CD4-positive, alpha-beta T cell treated with Interleukin-17A for 1 hour (primary cell): ENCODE data around the gene CACNB4.
"Not testable (repeated sequence)": the region's sequence is repeated elsewhere in the genome, so short reads cannot be mapped to it uniquely, and the experiment has no call there.

ENCODE experiments used
- DNase-seq: peaks from one replicate; pipeline ENCODE4 v3.0.0-alpha.2; 2020

The CACNB4 gene

DNA sequence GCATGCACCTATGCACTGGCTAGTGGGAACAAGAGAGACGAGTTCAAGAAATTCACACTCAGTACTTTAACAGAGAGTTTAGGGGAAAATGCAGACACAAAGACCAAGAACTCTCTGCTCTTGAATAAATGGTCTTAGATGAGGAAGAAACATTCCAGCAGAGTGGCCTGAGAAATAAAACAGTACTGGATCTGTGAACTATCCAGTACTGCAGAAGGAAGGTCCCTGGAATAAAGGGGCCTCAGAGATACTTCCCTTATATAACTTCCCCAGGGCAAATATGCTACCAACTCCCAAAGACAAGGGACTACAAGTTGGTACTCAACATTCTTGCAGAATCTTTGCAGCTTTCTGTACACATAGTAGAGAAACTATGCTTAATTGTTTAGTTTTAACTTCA is 199.7 kb downstream of the CACNB4 start:
- DNase-seq = no peak

DNA sequence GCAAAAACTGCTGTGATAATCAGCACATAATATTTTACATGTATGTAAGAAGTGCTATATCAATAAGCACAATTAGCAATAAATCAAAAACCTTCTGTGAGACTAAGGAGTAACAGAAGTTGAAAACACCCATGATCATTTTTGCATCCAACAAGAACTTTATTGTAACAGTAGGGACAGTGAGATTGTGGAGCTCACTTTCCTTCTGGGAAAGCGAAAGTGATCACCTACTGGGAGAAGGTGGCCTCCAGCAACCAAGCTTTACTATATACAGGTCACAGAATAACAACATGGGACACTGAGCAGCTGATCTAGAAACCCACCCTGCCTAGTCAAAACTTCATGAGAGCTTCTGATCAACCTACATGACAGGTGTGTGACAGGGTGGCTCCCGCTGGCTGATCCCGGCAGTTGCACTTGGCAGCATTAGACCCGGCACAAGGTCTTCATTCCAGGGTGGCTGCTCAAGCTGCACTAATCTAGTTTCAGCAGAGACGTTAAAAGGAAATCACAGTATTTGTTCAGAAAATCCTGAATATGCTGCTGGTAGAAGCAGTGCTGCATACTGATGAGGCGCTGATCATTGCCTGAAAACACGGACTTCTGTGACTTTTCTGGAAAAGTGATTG is 207.2 kb downstream of the CACNB4 start:
- no peak for DNase-seq

DNA sequence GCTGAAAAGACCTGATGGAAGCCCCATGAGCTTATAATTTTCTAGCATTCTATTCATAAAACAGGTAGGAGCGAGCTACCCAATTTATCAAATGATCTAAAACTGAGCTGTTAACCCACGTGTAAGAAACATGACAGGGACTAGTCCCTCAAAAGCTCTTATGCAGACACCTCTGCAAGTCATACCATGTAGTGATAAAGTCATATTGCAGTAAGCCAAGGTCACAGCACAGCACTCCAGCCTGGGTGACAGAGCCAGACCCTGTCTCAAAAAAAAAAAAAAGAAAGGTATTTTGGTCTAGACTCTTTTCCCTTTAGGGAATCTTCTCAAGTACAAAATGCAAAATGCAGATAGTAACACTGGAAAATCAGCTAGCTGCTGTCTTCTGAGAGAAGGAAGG is 211.7 kb downstream of the CACNB4 start:
- DNase-seq = no peak

DNA sequence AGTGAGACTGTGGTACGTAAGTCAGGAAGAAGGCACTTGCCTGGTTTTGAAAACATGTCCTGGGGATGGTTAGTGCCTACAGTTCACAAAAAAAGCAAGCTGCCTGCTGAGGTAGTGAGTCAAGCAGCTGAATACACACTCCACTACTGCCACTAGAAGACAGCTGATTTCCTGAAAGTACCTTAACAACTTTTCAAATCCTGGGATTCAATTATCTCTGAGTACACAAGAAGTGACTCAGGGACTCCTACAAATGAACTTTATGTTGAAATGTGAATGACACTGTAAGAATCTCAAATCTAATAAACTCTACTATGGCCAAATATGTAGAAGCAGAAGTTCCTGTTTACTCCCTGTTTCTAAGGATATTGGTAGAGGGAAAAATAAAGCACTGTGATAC is 212.6 kb downstream of the CACNB4 start:
- no peak for DNase-seq

DNA sequence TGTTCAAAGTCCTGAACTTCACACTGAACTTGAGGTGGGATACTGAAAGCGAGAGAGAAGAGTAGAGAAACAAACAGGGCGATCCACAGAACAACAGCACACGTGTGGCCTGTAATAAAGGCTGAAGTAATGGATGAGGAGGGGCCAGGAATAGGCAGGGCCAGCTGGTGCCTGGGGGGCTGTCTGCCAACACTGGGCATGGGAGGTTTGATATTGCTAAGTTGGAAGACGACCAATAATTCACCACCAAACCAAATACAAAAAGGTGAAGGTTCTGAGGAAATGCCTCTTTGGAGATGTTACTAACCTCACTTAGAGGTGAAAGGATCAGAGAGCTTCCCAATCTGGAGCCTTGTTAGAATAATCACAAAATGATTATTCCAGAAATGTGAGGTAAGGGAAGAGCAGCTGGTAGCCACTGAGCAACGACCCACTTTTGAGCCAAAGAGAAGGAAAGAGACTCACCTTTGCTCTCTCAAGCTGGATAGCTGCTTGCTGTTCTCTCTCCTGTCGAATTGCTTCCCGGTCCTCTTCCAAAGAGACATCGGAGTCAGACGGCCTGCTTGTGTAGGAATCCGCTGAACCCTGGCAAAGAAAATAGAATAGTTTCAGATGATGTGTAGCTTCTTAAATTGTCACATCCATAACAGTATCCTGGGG is 215.9 kb downstream of the CACNB4 start:
- no peak for DNase-seq

DNA sequence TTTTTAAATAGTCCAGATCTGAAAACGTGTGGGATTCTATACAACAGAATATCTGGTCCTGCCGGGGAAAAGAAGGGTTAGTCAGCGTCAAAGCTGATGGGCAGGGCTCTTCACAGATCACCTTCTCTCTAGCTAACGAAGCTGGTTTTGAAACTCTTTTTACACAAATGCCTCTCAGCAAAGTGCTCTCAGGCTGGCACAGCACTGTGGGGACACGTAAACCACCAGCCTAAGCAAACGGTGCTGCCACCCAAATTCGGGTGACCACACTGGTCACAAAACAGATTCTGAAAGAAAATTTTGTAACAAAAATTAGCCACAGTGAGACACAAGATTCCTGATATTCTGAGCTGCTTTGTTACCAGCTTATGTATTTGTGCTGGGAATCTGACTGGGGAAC is 217.5 kb downstream of the CACNB4 start:
- DNase-seq = no peak

DNA sequence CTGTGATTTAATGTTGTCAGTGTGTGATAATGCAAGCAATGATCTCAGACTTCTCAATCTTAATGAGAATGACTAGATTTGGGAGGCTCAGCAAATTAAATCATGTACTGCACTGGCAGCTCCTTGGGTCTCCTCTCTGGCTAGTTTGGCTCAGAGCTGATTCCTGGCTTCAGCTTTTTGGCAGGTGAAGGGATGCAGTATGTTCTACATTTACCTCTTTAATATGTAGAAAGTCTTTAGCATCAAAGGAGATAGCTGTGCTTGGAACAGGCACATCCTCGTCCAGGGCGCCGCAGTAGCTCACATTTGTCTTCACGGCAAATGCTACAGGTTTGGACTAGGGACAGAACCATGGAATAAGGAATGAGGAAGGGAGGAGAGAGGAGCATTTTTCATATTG is 218.3 kb downstream of the CACNB4 start:
- DNase-seq = no peak

DNA sequence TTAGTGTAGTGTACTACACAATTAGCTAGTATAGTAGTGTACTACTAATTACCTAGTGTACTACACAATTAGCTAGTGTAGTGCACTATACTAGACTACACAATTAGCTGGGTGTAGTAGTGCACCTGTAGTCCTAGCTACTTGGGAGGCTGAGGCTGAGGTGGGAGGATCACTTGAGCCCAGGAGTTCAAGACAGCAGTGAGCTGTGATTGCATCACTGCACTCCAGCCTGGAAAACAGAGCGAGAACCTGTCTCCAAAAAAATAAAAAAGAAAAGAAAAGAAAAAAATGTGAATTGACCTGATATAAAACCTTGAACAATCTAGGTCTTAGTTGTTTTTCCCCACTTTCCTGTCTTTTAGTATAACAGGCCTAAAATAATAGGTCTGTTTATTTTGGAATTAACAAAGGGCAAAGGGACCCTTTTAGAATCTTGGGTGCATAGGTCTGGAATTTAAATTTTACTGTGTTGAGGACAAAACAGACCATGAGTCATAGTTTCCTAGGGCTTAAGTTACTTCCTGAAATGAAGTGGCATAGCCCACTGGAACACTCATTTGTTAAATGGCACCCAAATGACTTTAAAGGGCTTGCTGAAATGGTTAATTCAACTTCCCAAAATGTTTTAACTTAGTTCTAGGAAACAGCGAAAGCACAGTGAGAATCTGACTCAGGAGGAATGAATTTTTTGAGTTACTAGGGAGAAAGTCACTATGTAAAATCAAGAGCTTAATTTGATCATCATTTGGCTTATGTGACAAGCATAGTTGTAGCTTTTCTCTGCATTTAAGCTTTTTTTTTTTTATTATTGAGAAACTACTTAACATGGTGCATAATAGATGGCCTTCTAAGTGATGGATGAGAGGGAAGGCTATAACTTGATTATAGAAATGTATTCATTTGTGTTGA is 219.9 kb downstream of the CACNB4 start:
- no peak for DNase-seq

DNA sequence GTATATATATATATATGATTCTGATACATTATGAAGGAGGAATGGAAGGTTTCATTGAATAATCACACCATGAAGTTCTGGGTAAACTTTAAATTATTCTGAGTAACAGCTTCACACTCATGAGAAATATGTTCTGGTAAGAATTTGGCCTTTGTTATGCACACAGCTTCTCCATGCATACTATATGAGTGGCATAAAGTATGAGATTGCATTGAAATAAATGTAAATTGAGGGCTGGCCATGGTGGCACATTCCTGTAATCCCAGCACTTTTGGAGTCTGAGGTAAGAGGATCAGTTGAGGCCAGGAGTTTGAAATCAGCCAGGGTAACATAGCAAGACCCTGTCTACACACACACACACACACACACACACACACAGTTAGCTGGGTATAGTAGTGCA is 220.6 kb downstream of the CACNB4 start:
- no peak for DNase-seq

DNA sequence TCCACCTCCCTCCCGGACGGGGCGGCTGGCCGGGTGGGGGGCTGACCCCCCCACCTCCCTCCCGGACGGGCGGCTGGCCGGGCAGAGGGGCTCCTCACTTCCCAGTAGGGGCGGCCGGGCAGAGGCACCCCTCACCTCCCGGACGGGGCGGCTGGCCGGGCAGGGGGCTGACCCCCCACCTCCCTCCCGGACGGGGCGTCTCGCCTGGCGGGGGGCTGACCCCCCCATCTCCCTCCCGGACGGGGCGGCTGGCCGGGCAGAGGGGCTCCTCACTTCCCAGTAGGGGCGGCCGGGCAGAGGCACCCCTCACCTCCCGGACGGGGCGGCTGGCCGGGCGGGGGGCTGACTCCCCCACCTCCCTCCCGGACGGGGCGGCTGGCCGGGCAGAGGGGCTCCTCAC is 223.2 kb downstream of the CACNB4 start:
- DNase-seq = not testable (repeated sequence)

DNA sequence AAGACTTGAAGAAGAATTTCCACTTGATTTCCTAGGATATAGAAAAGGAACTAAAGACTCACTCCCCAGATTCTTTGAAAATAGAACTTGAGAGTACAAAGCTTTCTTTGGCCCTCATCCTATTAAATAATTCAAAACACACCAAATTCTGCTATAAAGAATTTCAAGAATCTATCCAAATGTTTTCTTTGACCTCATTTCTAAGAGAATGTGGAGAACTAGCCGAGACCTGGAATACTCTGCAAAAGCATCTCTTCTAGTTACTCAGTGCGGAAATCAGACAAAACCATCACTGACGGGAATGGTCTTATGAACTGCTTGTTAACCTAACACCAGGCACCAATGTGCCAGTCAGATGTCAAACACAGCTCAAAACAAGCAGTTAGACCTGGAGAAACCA is 226.4 kb downstream of the CACNB4 start:
- no peak for DNase-seq

DNA sequence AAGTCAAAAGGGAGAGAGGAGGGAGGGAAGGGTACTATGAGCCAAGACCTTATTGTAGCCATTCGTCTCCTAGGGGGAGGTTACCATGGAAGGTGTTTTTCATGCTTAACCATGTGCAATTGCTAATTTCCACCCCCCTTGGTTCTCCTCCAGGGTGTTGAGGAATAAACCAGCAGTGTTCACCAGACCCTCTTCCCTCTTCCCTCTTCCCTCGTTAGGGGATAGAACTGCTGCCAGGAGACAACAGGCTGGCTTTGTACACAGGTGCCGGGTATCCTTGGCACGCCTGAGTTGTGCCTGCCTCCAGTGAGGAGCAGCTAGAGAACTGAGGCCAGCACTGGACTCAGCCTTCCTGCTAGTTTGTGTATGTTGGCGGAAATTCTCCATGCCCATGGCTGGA is 229.6 kb downstream of the CACNB4 start:
- DNase-seq = no peak

DNA sequence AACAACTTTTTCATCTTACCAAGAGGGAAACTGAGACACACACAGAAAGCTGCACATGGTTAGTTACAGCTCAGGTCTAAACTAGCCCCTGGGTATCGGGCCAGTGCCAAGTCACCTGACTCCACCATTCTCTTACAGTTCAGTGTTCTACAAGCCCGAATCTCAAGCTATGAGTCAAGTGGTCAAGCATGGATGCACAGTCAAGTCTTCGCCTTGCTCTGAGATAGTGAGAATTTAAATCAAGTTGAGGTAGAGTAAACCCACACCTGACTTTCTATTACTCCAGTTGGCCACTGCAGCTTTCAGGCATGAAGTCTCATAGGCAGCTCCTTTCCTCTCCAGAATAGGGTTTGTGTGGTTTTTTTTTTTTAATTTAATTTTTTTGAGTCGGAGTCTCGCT is 236.1 kb downstream of the CACNB4 start:
- DNase-seq = no peak

DNA sequence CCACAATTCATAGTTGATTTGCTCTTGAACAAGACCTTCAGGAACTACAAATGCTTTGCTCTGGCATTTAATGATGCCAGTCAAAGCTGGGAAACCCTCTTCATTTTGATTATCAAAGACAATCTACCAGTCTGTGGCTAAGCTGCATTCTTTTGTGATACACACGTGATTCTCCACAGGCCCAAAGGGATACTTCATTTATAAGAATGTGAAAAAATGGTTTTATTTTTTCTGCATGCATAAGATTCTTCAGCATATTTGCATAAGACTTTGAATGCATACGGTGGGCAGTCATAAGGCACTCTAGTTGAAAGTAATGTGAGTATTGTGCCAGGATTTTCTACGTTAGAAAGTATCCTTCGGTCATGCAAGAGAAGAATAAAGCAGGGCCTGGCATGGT is 237.7 kb downstream of the CACNB4 start:
- no peak for DNase-seq

DNA sequence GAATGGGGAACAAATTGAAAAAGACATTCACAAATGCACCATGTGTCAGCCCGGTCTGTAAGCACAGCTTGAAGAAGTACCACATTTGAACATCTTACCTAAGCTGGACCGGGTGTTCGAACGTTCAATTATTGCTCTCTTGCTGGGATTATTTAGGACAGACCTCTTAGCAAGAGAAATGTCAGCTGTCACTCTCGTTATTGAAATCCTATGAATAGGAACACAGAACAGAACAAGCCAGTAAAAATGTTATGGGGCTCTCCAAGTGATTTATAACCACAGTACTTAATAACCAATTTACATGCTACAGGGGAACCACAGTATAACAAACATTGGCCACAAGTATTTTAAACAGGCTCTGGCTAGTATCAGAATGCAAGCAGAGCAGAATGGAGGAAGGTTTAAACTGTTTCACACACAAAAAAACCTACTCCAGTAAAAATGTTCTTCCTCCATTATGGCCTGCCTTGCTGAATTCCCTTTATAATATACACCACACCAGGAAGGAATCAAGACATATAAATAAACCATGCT is 238.2 kb downstream of the CACNB4 start:
- DNase-seq = no peak

DNA sequence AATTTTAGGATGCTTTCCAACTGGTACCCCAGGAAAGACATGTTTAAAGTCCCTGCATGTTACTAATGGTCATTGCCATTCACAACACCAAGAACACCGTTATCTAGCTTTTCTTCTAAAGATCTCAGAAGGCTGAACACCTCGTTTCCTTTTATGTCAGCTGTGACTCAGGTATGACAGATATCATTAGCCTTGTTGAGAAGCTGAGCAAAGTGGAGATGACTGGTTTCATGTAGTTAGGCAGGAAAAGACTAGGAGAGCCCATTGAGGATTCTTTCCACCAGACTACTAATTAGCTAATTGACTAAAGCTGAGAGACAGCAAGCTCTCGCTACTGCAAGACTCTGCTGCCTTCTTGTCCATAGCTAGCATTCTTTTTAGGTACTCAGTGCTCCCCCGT is 238.6 kb downstream of the CACNB4 start:
- DNase-seq = no peak

DNA sequence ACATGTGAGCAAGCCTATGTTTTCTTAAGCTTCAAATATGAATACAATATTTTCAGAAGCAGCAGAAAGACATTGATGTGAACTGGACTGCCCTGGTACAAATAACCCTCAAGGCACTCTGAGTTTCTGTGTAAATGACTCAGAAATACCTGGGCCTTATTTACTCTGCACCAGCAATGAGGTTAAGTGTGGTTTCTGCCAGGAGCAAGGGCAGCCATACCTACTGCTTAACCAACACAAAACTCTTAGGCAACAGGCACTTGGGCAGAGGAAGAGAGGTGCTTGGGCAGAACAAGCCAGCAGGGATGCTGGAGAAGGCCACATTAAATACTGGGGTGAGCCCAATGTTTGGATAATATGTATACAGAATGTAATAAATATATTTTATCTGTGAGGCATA is 241.2 kb downstream of the CACNB4 start:
- no peak for DNase-seq

DNA sequence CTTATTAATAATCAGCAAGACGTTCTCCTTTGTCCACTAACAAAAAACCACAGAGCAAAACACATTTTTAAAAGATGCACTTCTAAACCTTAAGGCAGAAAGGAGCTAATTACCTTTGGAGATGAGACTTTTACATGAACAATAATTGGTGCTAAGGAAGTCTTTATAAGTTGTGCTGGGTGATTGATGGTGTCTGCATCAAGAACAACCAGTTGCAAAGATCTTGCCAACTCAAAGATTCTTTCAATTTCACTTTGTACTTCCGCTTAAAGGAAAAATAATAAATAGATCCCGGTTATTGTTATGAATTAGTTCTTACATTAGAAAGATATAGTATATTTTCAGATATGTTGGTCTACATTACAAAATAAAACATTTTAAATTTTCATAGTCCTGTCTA is 243.7 kb downstream of the CACNB4 start:
- no peak for DNase-seq

DNA sequence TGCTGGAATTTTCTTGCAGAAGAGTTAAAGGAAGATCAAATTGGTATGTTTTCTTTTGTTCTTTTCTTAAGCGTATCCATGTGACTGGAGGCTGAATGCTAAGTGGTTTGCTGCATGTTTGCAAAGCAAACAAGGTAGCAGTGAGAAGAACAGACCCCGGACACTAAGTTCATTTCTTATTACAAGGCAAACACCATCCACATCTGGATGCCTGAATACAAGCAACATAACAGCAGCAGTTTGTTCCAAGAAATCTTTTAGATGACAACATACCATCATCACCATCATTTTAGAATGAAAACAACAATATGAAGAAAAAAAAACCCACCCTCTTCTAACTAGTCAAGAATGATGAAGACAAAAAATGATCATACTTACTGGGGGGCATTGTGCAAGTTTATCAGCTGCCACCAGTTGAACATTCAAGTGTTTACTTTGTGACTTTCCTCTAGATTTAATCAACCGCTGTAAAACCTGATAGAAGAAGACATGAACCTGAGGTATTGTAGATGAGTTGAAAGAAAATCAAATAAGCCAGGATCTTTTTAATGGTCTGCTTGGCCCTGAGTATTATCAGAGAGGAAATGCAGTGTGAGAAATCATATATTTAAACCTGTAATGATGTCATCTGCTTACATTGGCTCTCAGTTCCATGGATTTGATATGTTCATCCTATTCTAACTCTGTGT is 245.6 kb downstream of the CACNB4 start:
- DNase-seq = no peak

DNA sequence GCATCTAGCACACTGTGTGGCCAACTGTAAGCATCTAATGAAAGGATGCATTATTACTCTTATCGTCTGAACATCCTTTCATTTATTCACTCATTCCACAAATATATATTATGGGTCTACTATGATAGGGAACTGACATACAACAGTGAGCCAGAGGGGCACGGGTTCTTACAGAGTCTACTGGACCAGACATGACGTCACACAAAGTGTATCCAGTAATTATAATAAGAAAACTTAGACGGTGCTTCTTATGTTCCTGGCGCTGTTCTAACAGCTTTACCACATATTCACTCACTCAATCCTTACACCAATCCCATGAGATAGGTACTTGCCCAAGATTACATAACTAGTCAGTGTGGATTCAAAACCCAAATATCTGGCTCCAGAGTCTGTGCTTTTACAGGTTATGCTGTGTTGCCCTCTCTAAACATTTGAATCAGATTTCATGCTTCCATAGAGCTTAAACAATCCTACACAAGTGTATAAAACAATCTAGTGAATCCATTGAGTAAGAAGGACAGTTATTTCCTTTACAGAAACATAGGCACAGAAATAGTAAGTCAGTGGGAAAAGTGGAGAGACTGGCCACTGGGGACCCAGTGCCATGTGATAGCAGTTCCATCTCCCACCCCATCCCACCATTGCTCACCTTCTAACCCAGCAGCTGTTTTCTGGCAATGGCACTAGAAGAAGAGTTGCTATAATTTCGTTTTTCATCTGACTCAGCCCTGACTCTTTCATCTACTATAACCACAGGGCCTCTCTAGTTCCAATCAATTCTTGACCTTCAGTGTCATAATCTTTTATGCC is 246.4 kb downstream of the CACNB4 start:
- no peak for DNase-seq

DNA sequence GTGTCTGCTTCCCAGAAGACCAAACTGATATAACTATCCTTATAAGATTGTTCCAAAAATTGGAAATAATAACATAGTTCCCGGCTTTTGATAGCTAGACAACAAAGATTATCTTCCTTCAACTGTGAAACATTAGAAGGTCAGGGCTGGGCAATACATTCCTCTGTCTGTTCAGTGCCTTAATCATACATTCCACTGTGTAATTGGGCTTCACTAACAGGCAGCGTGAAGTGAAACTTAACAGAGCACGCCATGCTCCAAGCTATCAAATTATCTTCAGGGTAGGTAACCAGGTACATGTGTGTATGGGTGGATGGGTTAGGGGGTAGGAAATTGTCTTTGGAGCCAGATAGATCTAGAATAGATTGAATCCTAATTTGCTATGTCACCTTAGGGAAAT is 247.1 kb downstream of the CACNB4 start:
- no peak for DNase-seq

DNA sequence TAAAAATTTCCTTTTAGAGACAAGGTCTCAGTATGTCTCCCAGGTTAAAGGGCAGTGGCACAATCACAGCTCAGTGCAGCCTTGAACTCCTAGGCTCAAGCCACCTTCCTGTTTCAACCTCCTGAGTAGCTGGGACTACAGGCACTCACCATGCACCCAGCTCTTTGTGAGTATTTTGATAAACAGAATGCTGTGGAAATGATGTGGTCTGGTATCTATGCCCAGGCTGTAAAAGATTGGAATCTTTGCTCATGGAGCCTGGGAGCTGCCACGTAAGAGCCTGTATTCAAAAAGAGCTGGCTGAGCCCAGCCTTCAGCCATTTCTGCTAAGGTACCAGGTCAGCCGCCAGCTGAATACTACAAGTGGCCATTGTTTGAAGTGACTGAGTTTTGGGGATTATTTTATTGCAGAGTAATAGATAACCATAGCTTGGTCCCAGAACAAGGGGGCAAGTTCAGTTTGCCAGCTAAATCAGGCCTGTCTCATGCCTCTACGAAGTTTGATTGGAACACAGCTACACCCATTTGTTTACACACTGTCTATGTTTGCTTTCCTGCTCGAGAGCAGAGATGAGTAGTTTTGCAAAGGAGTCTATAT is 249.3 kb downstream of the CACNB4 start:
- DNase-seq = no peak
